Activated naive CD8-positive, alpha-beta T cell (primary cell): ENCODE results near the gene SMTN.

Source experiments
- H3K27ac Mint-ChIP-seq: one replicate; pipeline ENCODE4 v1.8.0; 2021; ENCODE audit warnings: mixed read lengths
- H3K27me3 Mint-ChIP-seq: one replicate; pipeline ENCODE4 v1.8.0; 2021; ENCODE audit warnings: mixed read lengths
- H3K36me3 Mint-ChIP-seq: one replicate; pipeline ENCODE4 v1.8.0; 2021; ENCODE audit warnings: mixed read lengths
- H3K4me1 Mint-ChIP-seq: one replicate; pipeline ENCODE4 v1.8.0; 2021; ENCODE audit warnings: low read depth, mixed read lengths
- H3K4me3 Mint-ChIP-seq: one replicate; pipeline ENCODE4 v1.8.0; 2021; ENCODE audit warnings: mild to moderate bottlenecking, mixed read lengths
- H3K9me3 Mint-ChIP-seq: one replicate; pipeline ENCODE4 v1.8.0; 2021; ENCODE audit warnings: low read depth, mixed read lengths

SMTN gene

GRCh38 chr22:31122532-31123291 is 41.6 kb downstream of the SMTN start, which contains the start of gene INPP5J:
TSS of gene INPP5J (plus strand) at chr22:31122966. CDS start at chr22:31123015, 49 bp downstream.
- H3K27me3 Mint-ChIP-seq: no peaks in the 10 kb centered on the region
- H3K4me1 Mint-ChIP-seq: no peaks in the 10 kb centered on the region
- no peaks in the 10 kb centered on the region for H3K9me3 Mint-ChIP-seq
- no peak within 1 kb of the TSS for H3K4me3 Mint-ChIP-seq
- H3K36me3 Mint-ChIP-seq: no peaks in the 10 kb centered on the region
- no peak within 1 kb of the TSS for H3K27ac Mint-ChIP-seq

- no peak overlapping the region for H3K4me3 Mint-ChIP-seq
These were observed 42.1 kb downstream of the SMTN start for GRCh38 chr22:31123292-31123602.

GRCh38 chr22:31124290-31124689 is 43.2 kb downstream of the SMTN start:
- H3K27me3 Mint-ChIP-seq: no peaks in the 10 kb centered on the region
- no peak overlapping the region for H3K4me3 Mint-ChIP-seq
- H3K4me1 Mint-ChIP-seq: no peaks in the 10 kb centered on the region
- H3K27ac Mint-ChIP-seq: no peak overlapping the region
- H3K36me3 Mint-ChIP-seq: no peaks in the 10 kb centered on the region
- H3K9me3 Mint-ChIP-seq: no peaks in the 10 kb centered on the region

More at GRCh38 chr22:31123292-31123602, 42.1 kb downstream of the SMTN start:
- Mint-ChIP-seq H3K36me3 (no peaks in the 10 kb centered on the region), H3K4me1 (no peaks in the 10 kb centered on the region), H3K9me3 (no peaks in the 10 kb centered on the region), H3K27ac (no peak overlapping the region), H3K27me3 (no peaks in the 10 kb centered on the region)

- no peaks in the 10 kb centered on the region for H3K27me3 Mint-ChIP-seq
- no peaks in the 10 kb centered on the region for H3K36me3 Mint-ChIP-seq
- H3K4me3 Mint-ChIP-seq: no peak overlapping the region
- no peaks in the 10 kb centered on the region for H3K9me3 Mint-ChIP-seq
- H3K4me1 Mint-ChIP-seq: no peaks in the 10 kb centered on the region
- no peak overlapping the region for H3K27ac Mint-ChIP-seq
These were observed 43.8 kb downstream of the SMTN start for GRCh38 chr22:31124811-31125465.

- H3K4me1 Mint-ChIP-seq: no peaks in the 10 kb centered on the region
- H3K27me3 Mint-ChIP-seq: no peaks in the 10 kb centered on the region
- H3K9me3 Mint-ChIP-seq: no peaks in the 10 kb centered on the region
- H3K27ac Mint-ChIP-seq: no peak overlapping the region
- H3K4me3 Mint-ChIP-seq: no peak overlapping the region
- no peaks in the 10 kb centered on the region for H3K36me3 Mint-ChIP-seq
These were observed 44.5 kb downstream of the SMTN start for GRCh38 chr22:31125521-31126117.

GRCh38 chr22:31126128-31126868 is 45.2 kb downstream of the SMTN start:
- Mint-ChIP-seq H3K27me3 (no peaks in the 10 kb centered on the region), H3K9me3 (no peaks in the 10 kb centered on the region), H3K27ac (no peak overlapping the region), H3K36me3 (no peaks in the 10 kb centered on the region), H3K4me3 (no peak overlapping the region), H3K4me1 (no peaks in the 10 kb centered on the region)

- H3K9me3 Mint-ChIP-seq: no peaks in the 10 kb centered on the region
- no peaks in the 10 kb centered on the region for H3K36me3 Mint-ChIP-seq
- no peak overlapping the region for H3K27ac Mint-ChIP-seq
- no peaks in the 10 kb centered on the region for H3K4me1 Mint-ChIP-seq
- H3K4me3 Mint-ChIP-seq: no peak overlapping the region
- no peaks in the 10 kb centered on the region for H3K27me3 Mint-ChIP-seq
These were observed 45.7 kb downstream of the SMTN start for GRCh38 chr22:31126869-31127175.

- no peaks in the 10 kb centered on the region for H3K4me1 Mint-ChIP-seq
- no peak overlapping the region for H3K4me3 Mint-ChIP-seq
- H3K27me3 Mint-ChIP-seq: no peaks in the 10 kb centered on the region
- H3K27ac Mint-ChIP-seq: no peak overlapping the region
- H3K9me3 Mint-ChIP-seq: no peaks in the 10 kb centered on the region
- no peaks in the 10 kb centered on the region for H3K36me3 Mint-ChIP-seq
These were observed 46.2 kb downstream of the SMTN start for GRCh38 chr22:31127181-31127772.

- no peaks in the 10 kb centered on the region for H3K27me3 Mint-ChIP-seq
- H3K36me3 Mint-ChIP-seq: no peaks in the 10 kb centered on the region
- H3K27ac Mint-ChIP-seq: no peak overlapping the region
- no peak overlapping the region for H3K4me3 Mint-ChIP-seq
- no peaks in the 10 kb centered on the region for H3K4me1 Mint-ChIP-seq
- H3K9me3 Mint-ChIP-seq: no peaks in the 10 kb centered on the region
These were observed 47.0 kb downstream of the SMTN start for GRCh38 chr22:31128156-31128555.

- no peaks in the 10 kb centered on the region for H3K4me1 Mint-ChIP-seq
- H3K27ac Mint-ChIP-seq: no peak overlapping the region
- no peak overlapping the region for H3K4me3 Mint-ChIP-seq
- H3K36me3 Mint-ChIP-seq: no peaks in the 10 kb centered on the region
- H3K9me3 Mint-ChIP-seq: no peaks in the 10 kb centered on the region
- H3K27me3 Mint-ChIP-seq: no peaks in the 10 kb centered on the region
These were observed 49.8 kb downstream of the SMTN start for GRCh38 chr22:31130873-31131272.

- H3K9me3 Mint-ChIP-seq: no peaks in the 10 kb centered on the region
- no peaks in the 10 kb centered on the region for H3K27me3 Mint-ChIP-seq
- H3K36me3 Mint-ChIP-seq: no peaks in the 10 kb centered on the region
- H3K4me1 Mint-ChIP-seq: no peaks in the 10 kb centered on the region
- no peak overlapping the region for H3K4me3 Mint-ChIP-seq
- H3K27ac Mint-ChIP-seq: no peak overlapping the region
These were observed 52.8 kb downstream of the SMTN start for GRCh38 chr22:31133911-31134310.

GRCh38 chr22:31134688-31135087 is 53.6 kb downstream of the SMTN start:
- Mint-ChIP-seq H3K27me3 (no peaks in the 10 kb centered on the region), H3K9me3 (no peaks in the 10 kb centered on the region), H3K4me3 (no peak overlapping the region), H3K36me3 (no peaks in the 10 kb centered on the region), H3K27ac (no peak overlapping the region), H3K4me1 (no peaks in the 10 kb centered on the region)

GRCh38 chr22:31135706-31136105 is 54.6 kb downstream of the SMTN start:
- H3K9me3 Mint-ChIP-seq: no peaks in the 10 kb centered on the region
- H3K27me3 Mint-ChIP-seq: no peaks in the 10 kb centered on the region
- no peak overlapping the region for H3K27ac Mint-ChIP-seq
- no peak overlapping the region for H3K4me3 Mint-ChIP-seq
- no peaks in the 10 kb centered on the region for H3K4me1 Mint-ChIP-seq
- no peaks in the 10 kb centered on the region for H3K36me3 Mint-ChIP-seq

- no peaks in the 10 kb centered on the region for H3K27me3 Mint-ChIP-seq
- no peaks in the 10 kb centered on the region for H3K9me3 Mint-ChIP-seq
- H3K4me1 Mint-ChIP-seq: no peaks in the 10 kb centered on the region
- H3K36me3 Mint-ChIP-seq: no peaks in the 10 kb centered on the region
- no peak overlapping the region for H3K4me3 Mint-ChIP-seq
- H3K27ac Mint-ChIP-seq: no peak overlapping the region
These were observed 55.0 kb downstream of the SMTN start for GRCh38 chr22:31136155-31136554.

- Mint-ChIP-seq H3K4me1 (no peaks in the 10 kb centered on the region), H3K36me3 (no peaks in the 10 kb centered on the region), H3K4me3 (no peak overlapping the region), H3K27ac (no peak overlapping the region), H3K27me3 (no peaks in the 10 kb centered on the region), H3K9me3 (no peaks in the 10 kb centered on the region)
These were observed 55.6 kb downstream of the SMTN start for GRCh38 chr22:31136711-31137110.
